GM21423 (cell line): ENCODE data around the gene TENM4.
"Not testable (repeated sequence)": the region's sequence is repeated elsewhere in the genome, so short reads cannot be mapped to it uniquely, and the experiment has no call there.

Source experiments
- ATAC-seq: cut with Tn5 transposase; IDR thresholded peaks from one replicate; pipeline ENCODE4 v1.9.1; 2021; ENCODE audit warnings: mild to moderate bottlenecking, moderate library complexity; ENCODE audit not compliant: unreplicated experiment

The TENM4 gene

GRCh38 chr11:79258576-79258975, 182.3 kb downstream of the TENM4 start:
- ATAC-seq = no peak

GRCh38 chr11:79255965-79256364, 184.9 kb downstream of the TENM4 start:
- no peak for ATAC-seq

- ATAC-seq = no peak
Observed at GRCh38 chr11:79253280-79253679, 187.6 kb downstream of the TENM4 start.

GRCh38 chr11:79249295-79249993, 191.4 kb downstream of the TENM4 start:
- no peak for ATAC-seq

GRCh38 chr11:79244798-79245197, 196.0 kb downstream of the TENM4 start:
- ATAC-seq = no peak

- no peak for ATAC-seq
Observed at GRCh38 chr11:79244241-79244772, 196.5 kb downstream of the TENM4 start.

GRCh38 chr11:79243422-79244210, 197.2 kb downstream of the TENM4 start:
- ATAC-seq = no peak

- ATAC-seq = no peak
Observed at GRCh38 chr11:79242616-79243015, 198.2 kb downstream of the TENM4 start.

GRCh38 chr11:79241852-79242241, 199.0 kb downstream of the TENM4 start:
- ATAC-seq = no peak

- no peak for ATAC-seq
Observed at GRCh38 chr11:79241205-79241851, 199.5 kb downstream of the TENM4 start.

GRCh38 chr11:79237703-79238102, 203.1 kb downstream of the TENM4 start:
- ATAC-seq = no peak

GRCh38 chr11:79237091-79237490, 203.7 kb downstream of the TENM4 start:
- ATAC-seq = no peak

- ATAC-seq = no peak
Observed at GRCh38 chr11:79236541-79236971, 204.3 kb downstream of the TENM4 start.

- ATAC-seq = no peak
Observed at GRCh38 chr11:79235696-79236095, 205.1 kb downstream of the TENM4 start.

- no peak for ATAC-seq
Observed at GRCh38 chr11:79232346-79232745, 208.5 kb downstream of the TENM4 start.

GRCh38 chr11:79229047-79229446, 211.8 kb downstream of the TENM4 start:
- no peak for ATAC-seq

GRCh38 chr11:79227767-79228755, 212.8 kb downstream of the TENM4 start:
- no peak for ATAC-seq

GRCh38 chr11:79227308-79227707, 213.5 kb downstream of the TENM4 start:
- ATAC-seq = no peak

- ATAC-seq = no peak
Observed at GRCh38 chr11:79226126-79226525, 214.7 kb downstream of the TENM4 start.

- not testable (repeated sequence) for ATAC-seq
Observed at GRCh38 chr11:79222163-79222562, 218.7 kb downstream of the TENM4 start.
